HL-60 (cell line): Measurements from ENCODE around the gene WNT10A.

Source experiments
- DNase-seq, 2 experiments: peaks; one replicate each; pipeline ENCODE4 v3.0.0-alpha.2; 2010 to 2020; ENCODE audit warnings: low read depth in 1 of 2, low spot score in 1 of 2
- H3K27ac ChIP-seq: fragments of 250-450 bp; sonication (Bioruptor Pico); replicated peaks from 2 replicates; pipeline ENCODE4 v1.5.1; 2020; ENCODE audit warnings: mild to moderate bottlenecking, moderate library complexity
- H3K27me3 ChIP-seq: fragments of 250-450 bp; sonication (Bioruptor Pico); 2 replicates; pipeline ENCODE4 v1.5.1; 2021; ENCODE audit warnings: mild to moderate bottlenecking, moderate library complexity; ENCODE audit not compliant: insufficient read depth, poor library complexity, severe bottlenecking
- H3K4me3 ChIP-seq: replicated peaks from 2 replicates; pipeline ENCODE4 v1.5.1; 2011; ENCODE audit warnings: mild to moderate bottlenecking, control low read depth, low read length; ENCODE audit not compliant: insufficient read depth
- GABPA ChIP-seq: IDR thresholded peaks from 2 replicates; pipeline ENCODE4 v1.6.1; 2012; ENCODE audit warnings: low read depth
- POLR2AphosphoS5 ChIP-seq: IDR thresholded peaks from 2 replicates; pipeline ENCODE4 v1.6.1; 2012; ENCODE audit warnings: low read depth
- SPI1 ChIP-seq: IDR thresholded peaks from 2 replicates; pipeline ENCODE4 v1.6.1; 2012; ENCODE audit warnings: low read depth, mild to moderate bottlenecking, borderline replicate concordance
- TF ChIP-seq, protein P1 (sequence below): IDR thresholded peaks from 2 replicates; pipeline ENCODE4 v1.6.1; 2012; ENCODE audit warnings: low read depth; ENCODE audit not compliant: insufficient replicate concordance
- TF ChIP-seq, protein P2 (sequence below): IDR thresholded peaks from one replicate; pipeline ENCODE4 v1.5.1; 2011; ENCODE audit warnings: low read length, control low read depth, inconsistent platforms; ENCODE audit not compliant: insufficient read depth

Gene WNT10A

GRCh38 chr2:218849721-218850120 lies 30.9 kb upstream of the WNT10A start:
- no peak for TF ChIP-seq POLR2AphosphoS5
- TF ChIP-seq, protein P1, sequence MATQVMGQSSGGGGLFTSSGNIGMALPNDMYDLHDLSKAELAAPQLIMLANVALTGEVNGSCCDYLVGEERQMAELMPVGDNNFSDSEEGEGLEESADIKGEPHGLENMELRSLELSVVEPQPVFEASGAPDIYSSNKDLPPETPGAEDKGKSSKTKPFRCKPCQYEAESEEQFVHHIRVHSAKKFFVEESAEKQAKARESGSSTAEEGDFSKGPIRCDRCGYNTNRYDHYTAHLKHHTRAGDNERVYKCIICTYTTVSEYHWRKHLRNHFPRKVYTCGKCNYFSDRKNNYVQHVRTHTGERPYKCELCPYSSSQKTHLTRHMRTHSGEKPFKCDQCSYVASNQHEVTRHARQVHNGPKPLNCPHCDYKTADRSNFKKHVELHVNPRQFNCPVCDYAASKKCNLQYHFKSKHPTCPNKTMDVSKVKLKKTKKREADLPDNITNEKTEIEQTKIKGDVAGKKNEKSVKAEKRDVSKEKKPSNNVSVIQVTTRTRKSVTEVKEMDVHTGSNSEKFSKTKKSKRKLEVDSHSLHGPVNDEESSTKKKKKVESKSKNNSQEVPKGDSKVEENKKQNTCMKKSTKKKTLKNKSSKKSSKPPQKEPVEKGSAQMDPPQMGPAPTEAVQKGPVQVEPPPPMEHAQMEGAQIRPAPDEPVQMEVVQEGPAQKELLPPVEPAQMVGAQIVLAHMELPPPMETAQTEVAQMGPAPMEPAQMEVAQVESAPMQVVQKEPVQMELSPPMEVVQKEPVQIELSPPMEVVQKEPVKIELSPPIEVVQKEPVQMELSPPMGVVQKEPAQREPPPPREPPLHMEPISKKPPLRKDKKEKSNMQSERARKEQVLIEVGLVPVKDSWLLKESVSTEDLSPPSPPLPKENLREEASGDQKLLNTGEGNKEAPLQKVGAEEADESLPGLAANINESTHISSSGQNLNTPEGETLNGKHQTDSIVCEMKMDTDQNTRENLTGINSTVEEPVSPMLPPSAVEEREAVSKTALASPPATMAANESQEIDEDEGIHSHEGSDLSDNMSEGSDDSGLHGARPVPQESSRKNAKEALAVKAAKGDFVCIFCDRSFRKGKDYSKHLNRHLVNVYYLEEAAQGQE, result no peak
- TF ChIP-seq SPI1, result no peak
- no peak for TF ChIP-seq GABPA
- TF ChIP-seq, protein P2, sequence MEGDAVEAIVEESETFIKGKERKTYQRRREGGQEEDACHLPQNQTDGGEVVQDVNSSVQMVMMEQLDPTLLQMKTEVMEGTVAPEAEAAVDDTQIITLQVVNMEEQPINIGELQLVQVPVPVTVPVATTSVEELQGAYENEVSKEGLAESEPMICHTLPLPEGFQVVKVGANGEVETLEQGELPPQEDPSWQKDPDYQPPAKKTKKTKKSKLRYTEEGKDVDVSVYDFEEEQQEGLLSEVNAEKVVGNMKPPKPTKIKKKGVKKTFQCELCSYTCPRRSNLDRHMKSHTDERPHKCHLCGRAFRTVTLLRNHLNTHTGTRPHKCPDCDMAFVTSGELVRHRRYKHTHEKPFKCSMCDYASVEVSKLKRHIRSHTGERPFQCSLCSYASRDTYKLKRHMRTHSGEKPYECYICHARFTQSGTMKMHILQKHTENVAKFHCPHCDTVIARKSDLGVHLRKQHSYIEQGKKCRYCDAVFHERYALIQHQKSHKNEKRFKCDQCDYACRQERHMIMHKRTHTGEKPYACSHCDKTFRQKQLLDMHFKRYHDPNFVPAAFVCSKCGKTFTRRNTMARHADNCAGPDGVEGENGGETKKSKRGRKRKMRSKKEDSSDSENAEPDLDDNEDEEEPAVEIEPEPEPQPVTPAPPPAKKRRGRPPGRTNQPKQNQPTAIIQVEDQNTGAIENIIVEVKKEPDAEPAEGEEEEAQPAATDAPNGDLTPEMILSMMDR, result no peak
- H3K4me3 ChIP-seq, result no peak overlapping the region

GRCh38 chr2:218850796-218851195 lies 29.9 kb upstream of the WNT10A start:
- TF ChIP-seq GABPA (no peak), SPI1 (no peak), POLR2AphosphoS5 (no peak)
- TF ChIP-seq, protein P1, result no peak
- TF ChIP-seq, protein P2, result no peak
- H3K27me3 ChIP-seq, result peaks cover 13% of the 10 kb centered on the region
- no peak overlapping the region for H3K4me3 ChIP-seq
- no peak overlapping the region for H3K27ac ChIP-seq
- no peak for DNase-seq

More at GRCh38 chr2:218849721-218850120, 30.9 kb upstream of the WNT10A start:
- no peak for DNase-seq
- H3K27ac ChIP-seq, result no peak overlapping the region
- peaks cover 5% of the 10 kb centered on the region for H3K27me3 ChIP-seq

DNA sequence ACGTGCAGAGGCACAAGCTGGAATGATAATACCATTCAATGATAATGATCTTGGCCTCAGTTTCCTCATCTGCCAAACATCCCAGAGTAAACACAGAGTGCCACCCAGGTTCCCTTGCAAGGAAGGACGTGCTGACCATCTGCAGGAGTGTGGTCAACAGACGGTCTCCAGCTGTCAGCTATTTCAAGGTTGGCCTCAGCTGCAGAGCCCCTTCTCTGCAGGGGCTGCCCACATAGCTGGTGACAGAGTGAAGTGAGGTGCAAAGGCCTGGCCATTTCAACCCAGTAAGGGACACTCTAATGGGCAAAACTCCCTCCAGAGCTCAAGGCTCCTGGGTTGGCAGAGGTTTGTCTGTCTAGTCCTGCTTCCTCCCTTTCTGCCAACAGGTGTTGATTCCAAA lies 29.4 kb upstream of the WNT10A start:
- TF ChIP-seq, protein P2, result no peak
- TF ChIP-seq SPI1 (no peak), POLR2AphosphoS5 (no peak), GABPA (no peak)
- TF ChIP-seq, protein P1, result no peak
- H3K27ac ChIP-seq, result no peak overlapping the region
- DNase-seq, result no peak
- peaks cover 16% of the 10 kb centered on the region for H3K27me3 ChIP-seq
- no peak overlapping the region for H3K4me3 ChIP-seq
